AG09309 (cell line): ENCODE results near the gene CALML6.

Experiments used
- DNase-seq: peaks from one replicate; pipeline ENCODE4 v3.0.0-alpha.2; 2010; ENCODE audit warnings: low read depth
- H3K4me3 ChIP-seq: 2 replicates; pipeline ENCODE4 v1.5.1; 2011; ENCODE audit warnings: mild to moderate bottlenecking, low read depth, low read length, moderate library complexity; ENCODE audit not compliant: control insufficient read depth
- CTCF ChIP-seq: IDR thresholded peaks from 2 replicates; pipeline ENCODE4 v1.5.1; 2011; ENCODE audit warnings: mild to moderate bottlenecking, low read depth, low read length, inconsistent platforms; ENCODE audit not compliant: insufficient read depth, control insufficient read depth; ENCODE audit errors: missing control alignments

The CALML6 gene

GRCh38 chr1:1901641-1902294, 13.3 kb upstream of the CALML6 start:
- no peak for DNase-seq
- no peak for TF ChIP-seq CTCF
- no peak overlapping the region for H3K4me3 ChIP-seq

- no peak for TF ChIP-seq CTCF
- DNase-seq = no peak
- no peak overlapping the region for H3K4me3 ChIP-seq
Measured at GRCh38 chr1:1903224-1903623, 11.8 kb upstream of the CALML6 start.

DNA sequence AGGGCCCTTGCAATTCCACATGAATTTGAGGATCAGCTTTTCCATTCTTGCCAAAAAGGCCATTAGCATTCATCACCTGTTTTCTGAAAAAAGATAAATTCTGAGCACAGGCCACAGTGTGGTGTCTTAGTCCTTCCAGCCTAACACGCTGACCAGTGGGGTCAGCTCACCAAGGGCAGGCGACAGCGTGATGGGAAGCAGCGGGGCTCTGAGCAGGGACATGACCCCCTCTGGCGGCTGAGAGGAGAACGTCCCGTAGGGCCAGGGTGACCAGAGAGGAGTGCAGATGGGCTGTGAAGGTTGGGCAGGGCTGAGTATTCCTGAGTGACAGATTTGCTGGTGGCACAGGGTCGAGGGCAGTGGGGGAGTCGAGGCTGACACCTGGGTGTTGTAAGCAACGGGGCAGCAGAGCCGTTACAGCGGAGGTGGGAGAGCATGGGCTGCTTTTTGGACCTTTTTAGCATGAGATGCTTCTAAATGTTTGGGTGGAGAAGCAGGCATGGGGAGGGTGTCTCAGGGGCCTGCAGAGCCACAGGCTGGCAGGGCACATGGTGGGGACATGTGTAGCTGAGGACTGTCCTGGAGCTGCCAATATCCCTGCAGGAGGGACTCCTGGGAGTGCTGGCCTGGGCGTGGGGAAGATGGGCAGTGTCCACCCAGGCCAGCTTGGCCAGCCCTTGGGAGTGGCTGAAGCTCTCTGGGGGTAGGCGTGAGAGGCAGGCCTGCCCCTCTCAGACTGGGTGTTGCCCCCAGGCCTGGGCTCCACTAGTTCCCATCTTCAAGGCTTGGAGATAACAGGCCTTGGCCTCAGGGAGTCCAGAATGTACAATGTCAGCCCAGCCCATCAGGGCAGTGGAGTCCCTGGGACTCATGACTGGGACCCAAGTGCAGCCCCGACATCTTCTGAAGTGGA, 8.6 kb upstream of the CALML6 start:
- TF ChIP-seq CTCF = peak; percentile 96
- DNase-seq = peak; percentile 33
- no peak overlapping the region for H3K4me3 ChIP-seq

DNA sequence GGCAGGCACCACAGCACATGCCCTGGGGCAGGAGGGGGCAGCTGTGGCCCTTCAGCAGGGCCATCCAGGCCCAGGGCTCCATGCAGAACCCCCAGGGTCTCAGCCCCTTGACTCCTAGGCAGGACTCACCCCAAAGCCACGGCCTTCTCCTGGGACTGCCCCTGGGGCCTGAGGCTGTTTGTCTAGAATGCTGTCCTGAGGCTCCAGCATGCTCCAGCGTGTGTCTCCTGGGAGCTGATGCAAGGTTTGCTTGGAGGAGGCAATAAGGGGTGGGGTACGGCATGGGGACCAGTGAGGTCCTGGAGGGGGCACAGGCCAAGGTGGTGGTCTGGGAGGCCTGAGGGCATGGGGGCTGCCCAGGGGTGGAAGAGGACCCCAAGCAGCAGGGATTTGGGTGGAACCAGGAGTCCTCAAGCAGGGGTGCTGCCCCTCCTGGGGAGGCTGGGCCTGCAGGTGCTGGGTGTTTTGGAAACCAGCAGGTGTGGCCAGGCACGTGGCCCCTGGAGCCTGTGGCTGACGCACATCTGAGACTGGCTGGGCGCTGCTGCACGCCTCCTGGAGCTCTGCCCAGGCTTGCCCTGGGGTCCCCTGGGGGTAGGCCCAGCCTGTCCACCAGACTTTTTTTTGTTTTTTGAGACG, 7.8 kb upstream of the CALML6 start:
- no peak for DNase-seq
- H3K4me3 ChIP-seq = no peak overlapping the region

DNA sequence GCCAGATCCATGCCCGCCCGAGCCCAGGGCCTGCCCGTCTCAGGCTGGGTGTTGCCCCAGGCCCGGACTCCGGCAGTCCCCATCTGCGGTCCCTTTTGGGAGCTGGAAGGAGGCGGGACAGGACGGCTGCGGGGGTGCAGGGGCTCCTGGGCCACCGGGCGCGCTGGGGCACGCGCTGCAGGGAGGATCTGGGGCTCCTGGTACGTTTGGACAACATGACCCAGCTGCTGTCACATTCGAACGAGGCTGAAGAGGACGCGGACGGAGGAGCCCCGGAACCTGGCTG, 6.6 kb upstream of the CALML6 start:
- no peak for TF ChIP-seq CTCF
- H3K4me3 ChIP-seq = peak overlapping the region; percentile 68
- DNase-seq = no peak

More for the DNA sequence above, 7.8 kb upstream of the CALML6 start:
- TF ChIP-seq CTCF = no peak

- H3K4me3 ChIP-seq = peak overlapping the region; percentile 59
- DNase-seq = no peak
- TF ChIP-seq CTCF = no peak
Measured at GRCh38 chr1:1910033-1910465, 5.0 kb upstream of the CALML6 start.
